ENCODE results near the gene MPRIP. TPM values are rescaled to one million over a fixed set of nuclear protein-coding genes. Genes with fewer than 3 reads are reported as not detected.
A peak's percentile ranks its signal among the peaks of the same experiment; 100 is the strongest.

MPRIP gene
- total and polyA plus RNA-seq, 12 donors, result 88.5 to 234 (median 175) TPM

DNA sequence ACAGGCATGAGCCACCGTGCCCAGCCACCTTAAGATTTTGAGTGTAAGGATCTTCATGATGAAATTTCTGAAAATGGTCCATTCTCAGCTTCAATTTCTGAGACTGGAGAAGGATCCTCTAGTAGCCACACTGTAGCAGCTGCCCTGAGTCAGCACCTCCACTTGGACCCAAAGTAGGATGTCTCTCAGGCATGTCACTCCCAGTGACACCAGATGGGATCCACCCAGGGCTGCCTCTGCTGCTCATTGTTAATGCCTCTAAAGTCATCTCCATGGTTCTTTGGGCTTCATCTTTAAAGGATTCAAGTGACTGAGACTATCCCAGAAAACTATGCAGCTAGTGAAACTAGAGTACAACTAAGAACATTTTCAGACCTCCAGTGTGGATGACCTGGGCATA, 156.0 kb downstream of the MPRIP start:
- no peak overlapping the region for H3K4me3 ChIP-seq
- peaks cover 3 to 14% of the 10 kb centered on the region in 2 donors for H3K4me1 ChIP-seq (replicated peaks in 1 of 2)
- H3K27me3 ChIP-seq, result no peaks in the 10 kb centered on the region
- no peak overlapping the region for H3K27ac ChIP-seq
- intact Hi-C loops (cut with DNase I), result no loop called here
- WGBS, 4 donors, result 63 to 100% (median 82%) methylated on average over 1 of the region's 1 CpG
- no peak for TF ChIP-seq POLR2A (IDR thresholded peaks at IDR 0.05)
- TF ChIP-seq, protein P1, sequence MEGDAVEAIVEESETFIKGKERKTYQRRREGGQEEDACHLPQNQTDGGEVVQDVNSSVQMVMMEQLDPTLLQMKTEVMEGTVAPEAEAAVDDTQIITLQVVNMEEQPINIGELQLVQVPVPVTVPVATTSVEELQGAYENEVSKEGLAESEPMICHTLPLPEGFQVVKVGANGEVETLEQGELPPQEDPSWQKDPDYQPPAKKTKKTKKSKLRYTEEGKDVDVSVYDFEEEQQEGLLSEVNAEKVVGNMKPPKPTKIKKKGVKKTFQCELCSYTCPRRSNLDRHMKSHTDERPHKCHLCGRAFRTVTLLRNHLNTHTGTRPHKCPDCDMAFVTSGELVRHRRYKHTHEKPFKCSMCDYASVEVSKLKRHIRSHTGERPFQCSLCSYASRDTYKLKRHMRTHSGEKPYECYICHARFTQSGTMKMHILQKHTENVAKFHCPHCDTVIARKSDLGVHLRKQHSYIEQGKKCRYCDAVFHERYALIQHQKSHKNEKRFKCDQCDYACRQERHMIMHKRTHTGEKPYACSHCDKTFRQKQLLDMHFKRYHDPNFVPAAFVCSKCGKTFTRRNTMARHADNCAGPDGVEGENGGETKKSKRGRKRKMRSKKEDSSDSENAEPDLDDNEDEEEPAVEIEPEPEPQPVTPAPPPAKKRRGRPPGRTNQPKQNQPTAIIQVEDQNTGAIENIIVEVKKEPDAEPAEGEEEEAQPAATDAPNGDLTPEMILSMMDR (IDR thresholded peaks at IDR 0.05), result no peak
- no peaks in the 10 kb centered on the region for H3K9me3 ChIP-seq (replicated peaks in 1 of 3)
- no peak for DNase-seq
- H3K36me3 ChIP-seq (replicated peaks in 1 of 2), result no peaks in the 10 kb centered on the region

- TF ChIP-seq POLR2A (IDR thresholded peaks at IDR 0.05), result no peak
- TF ChIP-seq, protein P1 (IDR thresholded peaks at IDR 0.05), result no peak
- DNase-seq, result no peak
- Histone ChIP-seq H3K27ac (peak overlapping the region in 1 of 5 donors; percentile 33), H3K4me1 (replicated peaks in 1 of 2) (peaks cover 17 to 31% of the 10 kb centered on the region in 2 donors), H3K4me3 (no peak overlapping the region), H3K9me3 (replicated peaks in 1 of 3) (no peaks in the 10 kb centered on the region), H3K27me3 (no peaks in the 10 kb centered on the region), H3K36me3 (replicated peaks in 1 of 2) (no peaks in the 10 kb centered on the region)
- WGBS, 4 donors, result 66 to 79% (median 77%) methylated on average over 7 of the region's 7 CpGs
- intact Hi-C loops (cut with DNase I), result loop anchor here in 1 of 2 donors (10.0 kb wide), 1 partner anchor 56 kb away; no protein-coding TSS in a partner anchor
Observed at GRCh38 chr17:17200311-17200710, 158.1 kb downstream of the MPRIP start.

- no peak for DNase-seq
- intact Hi-C loops (cut with DNase I), result loop anchor here in 1 of 2 donors (10.0 kb wide), 1 partner anchor 56 kb away; no protein-coding TSS in a partner anchor
- TF ChIP-seq, protein P1 (IDR thresholded peaks at IDR 0.05), result no peak
- TF ChIP-seq POLR2A (IDR thresholded peaks at IDR 0.05), result no peak
- H3K27ac ChIP-seq, result peak overlapping the region in 1 of 5 donors; percentile 53
- no peaks in the 10 kb centered on the region for H3K27me3 ChIP-seq
- no peaks in the 10 kb centered on the region for H3K9me3 ChIP-seq (replicated peaks in 1 of 3)
- H3K4me1 ChIP-seq (replicated peaks in 1 of 2), result peaks cover 22 to 36% of the 10 kb centered on the region in 2 donors
- H3K4me3 ChIP-seq, result no peak overlapping the region
- WGBS, 4 donors, result 59 to 91% (median 68%) methylated on average over 4 to 5 of the region's 5 CpGs
- H3K36me3 ChIP-seq (replicated peaks in 1 of 2), result no peaks in the 10 kb centered on the region
Observed at GRCh38 chr17:17200831-17201230, 158.6 kb downstream of the MPRIP start.

DNA sequence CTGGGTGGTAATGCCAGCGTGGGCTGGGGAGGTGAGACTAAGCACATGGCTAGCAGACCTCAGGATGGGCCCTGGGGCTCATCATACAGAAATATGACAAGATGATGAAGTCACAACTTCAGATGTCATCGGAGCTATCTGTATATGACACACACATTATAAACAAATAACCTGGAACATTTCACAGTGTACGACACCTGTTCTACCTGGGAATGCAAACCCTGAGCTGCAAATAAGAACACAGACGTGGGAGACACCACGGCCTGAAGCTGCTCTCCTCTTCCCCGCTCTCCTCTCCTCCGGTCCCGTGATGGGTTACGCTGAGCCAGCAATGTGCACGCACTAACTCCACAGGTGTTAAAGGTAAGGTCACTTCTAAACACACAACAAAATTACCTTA, 159.0 kb downstream of the MPRIP start:
- H3K36me3 ChIP-seq (replicated peaks in 1 of 2), result no peaks in the 10 kb centered on the region
- H3K4me3 ChIP-seq, result no peak overlapping the region
- WGBS, 4 donors, result 83 to 90% (median 86%) methylated on average over 10 of the region's 10 CpGs
- no peak for DNase-seq
- no peaks in the 10 kb centered on the region for H3K27me3 ChIP-seq
- TF ChIP-seq POLR2A (IDR thresholded peaks at IDR 0.05), result no peak
- TF ChIP-seq, protein P1 (IDR thresholded peaks at IDR 0.05), result no peak
- intact Hi-C loops (cut with DNase I), result loop anchor here in 1 of 2 donors (10.0 kb wide), 1 partner anchor 56 kb away; no protein-coding TSS in a partner anchor
- H3K27ac ChIP-seq, result peak overlapping the region in 1 of 5 donors; percentile 53
- H3K9me3 ChIP-seq (replicated peaks in 1 of 3), result no peaks in the 10 kb centered on the region
- peaks cover 27 to 40% of the 10 kb centered on the region in 2 donors for H3K4me1 ChIP-seq (replicated peaks in 1 of 2)
